Measurements from ENCODE around the gene CDC42BPA. TPM values are rescaled to one million over a fixed set of nuclear protein-coding genes. Genes with fewer than 3 reads are reported as not detected.

CDC42BPA gene
- total and polyA plus RNA-seq, 2 of the 13 experiments (the other 11 are each of a cell fraction or from before 2014, with no cell fraction given) = 6.5 to 16.0 TPM

- in situ Hi-C loops (cut with HindIII; ENCODE audit: extremely low pct_ligation_motif_present, low pct_unique_long_range_greater_than_20kb) (no loop called here), intact Hi-C loops (cut with micrococcal nuclease; ENCODE audit: unreplicated experiment) (no loop called here)
- Histone ChIP-seq H4K20me1 (ENCODE audit: insufficient read depth, low read length) (no peaks in the 10 kb centered on the region; the same call in 1 of the 2 replicates), H3K79me2 (ENCODE audit: insufficient read depth, low read length) (no peaks in the 10 kb centered on the region), H2AFZ (ENCODE audit: low read length) (no peak overlapping the region), H3K9me3 (ENCODE audit: low read length) (no peaks in the 10 kb centered on the region), H3K27me3 (ENCODE audit: control insufficient read depth in 1 of 2, insufficient read depth in 2 of 2, low read length in 2 of 2) (no peaks in the 10 kb centered on the region), H3K4me3 (replicated peaks in 1 of 3; ENCODE audit: insufficient read depth in 1 of 3, low read depth in 2 of 3, low read length in 3 of 3) (no peak overlapping the region), H3K36me3 (replicated peaks in 1 of 2; ENCODE audit: control insufficient read depth in 1 of 2, insufficient read depth in 2 of 2, low read length in 2 of 2) (peaks cover under 1 to 19% of the 10 kb centered on the region in 2 experiments; a peak in 3 of 5 replicates), H3K27ac (ENCODE audit: extremely low read length, insufficient read depth, low read length) (no peak overlapping the region), H3K9ac (ENCODE audit: insufficient read depth, low read depth, low read length) (no peak overlapping the region), H3K4me1 (ENCODE audit: insufficient read depth, low read length) (peaks cover 25% of the 10 kb centered on the region), H3K4me2 (ENCODE audit: low read depth, low read length) (no peak overlapping the region)
- CTCF ChIA-PET (ENCODE audit: low intra/inter-chr PET ratio, low total read pairs) = no interaction called here
- POLR2A ChIA-PET = no interaction called here
- ATAC-seq (peak; percentile 78), FAIRE-seq (peak; percentile 23), DNase-seq (ENCODE audit: low spot score) (peak; percentile 78)
- BruUV-seq (replicated peaks) = no TSS peak
- WGBS (ENCODE audit: low lambda C conversion rate) = 50% methylated on average over 2 of the region's 2 CpGs
- peak; percentile 33 for TF ChIP-seq ARID5B (CRISPR knock-in tag; IDR thresholded peaks at IDR 0.05)
- TF ChIP-seq AHDC1 (CRISPR knock-in tag; IDR thresholded peaks at IDR 0.05; ENCODE audit: borderline replicate concordance) = peak; percentile 72; the same call in 1 of the 2 replicates
- TF ChIP-seq CHD4 (IDR thresholded peaks at IDR 0.05; ENCODE audit: borderline replicate concordance, low read length) = 0 out of 2 replicates have a peak, but pooled peaks have one; percentile 61
- TF ChIP-seq ZNF234 (CRISPR knock-in tag; conservative IDR thresholded peaks at IDR 0.05) = no peak
- peak; percentile 84 for TF ChIP-seq HNF4A (CRISPR knock-in tag; IDR thresholded peaks at IDR 0.05)
- TF ChIP-seq HHEX (CRISPR knock-in tag; IDR thresholded peaks at IDR 0.05) = 0 out of 2 replicates have a peak, but pooled peaks have one; percentile 18
- peak; percentile 65; the same call in 1 of the 2 replicates for TF ChIP-seq TBX3 (IDR thresholded peaks at IDR 0.05; ENCODE audit: borderline replicate concordance)
- peak; percentile 34; the same call in 1 of the 2 replicates for TF ChIP-seq POGZ (CRISPR knock-in tag; IDR thresholded peaks at IDR 0.05)
- TF ChIP-seq ARID3A (IDR thresholded peaks at IDR 0.05; ENCODE audit: low read depth, low read length) = peak; percentile 78
- peak; percentile 34; the same call in 1 of the 2 replicates for TF ChIP-seq ZNF644 (CRISPR knock-in tag; IDR thresholded peaks at IDR 0.05; ENCODE audit: low read depth)
- no peak for TF ChIP-seq REXO4 (CRISPR knock-in tag; IDR thresholded peaks at IDR 0.05; ENCODE audit: borderline replicate concordance)
- TF ChIP-seq SP140L (CRISPR knock-in tag; IDR thresholded peaks at IDR 0.05; ENCODE audit: borderline replicate concordance) = no peak
- no peak for TF ChIP-seq ZFP1 (CRISPR knock-in tag; IDR thresholded peaks at IDR 0.05)
These were observed 223.9 kb downstream of the CDC42BPA start for GRCh38 chr1:227094249-227094966.
